ENCODE results near the gene MACF1.
"Not testable (repeated sequence)": the region's sequence is repeated elsewhere in the genome, so short reads cannot be mapped to it uniquely, and the experiment has no call there.

The MACF1 gene, protein sequence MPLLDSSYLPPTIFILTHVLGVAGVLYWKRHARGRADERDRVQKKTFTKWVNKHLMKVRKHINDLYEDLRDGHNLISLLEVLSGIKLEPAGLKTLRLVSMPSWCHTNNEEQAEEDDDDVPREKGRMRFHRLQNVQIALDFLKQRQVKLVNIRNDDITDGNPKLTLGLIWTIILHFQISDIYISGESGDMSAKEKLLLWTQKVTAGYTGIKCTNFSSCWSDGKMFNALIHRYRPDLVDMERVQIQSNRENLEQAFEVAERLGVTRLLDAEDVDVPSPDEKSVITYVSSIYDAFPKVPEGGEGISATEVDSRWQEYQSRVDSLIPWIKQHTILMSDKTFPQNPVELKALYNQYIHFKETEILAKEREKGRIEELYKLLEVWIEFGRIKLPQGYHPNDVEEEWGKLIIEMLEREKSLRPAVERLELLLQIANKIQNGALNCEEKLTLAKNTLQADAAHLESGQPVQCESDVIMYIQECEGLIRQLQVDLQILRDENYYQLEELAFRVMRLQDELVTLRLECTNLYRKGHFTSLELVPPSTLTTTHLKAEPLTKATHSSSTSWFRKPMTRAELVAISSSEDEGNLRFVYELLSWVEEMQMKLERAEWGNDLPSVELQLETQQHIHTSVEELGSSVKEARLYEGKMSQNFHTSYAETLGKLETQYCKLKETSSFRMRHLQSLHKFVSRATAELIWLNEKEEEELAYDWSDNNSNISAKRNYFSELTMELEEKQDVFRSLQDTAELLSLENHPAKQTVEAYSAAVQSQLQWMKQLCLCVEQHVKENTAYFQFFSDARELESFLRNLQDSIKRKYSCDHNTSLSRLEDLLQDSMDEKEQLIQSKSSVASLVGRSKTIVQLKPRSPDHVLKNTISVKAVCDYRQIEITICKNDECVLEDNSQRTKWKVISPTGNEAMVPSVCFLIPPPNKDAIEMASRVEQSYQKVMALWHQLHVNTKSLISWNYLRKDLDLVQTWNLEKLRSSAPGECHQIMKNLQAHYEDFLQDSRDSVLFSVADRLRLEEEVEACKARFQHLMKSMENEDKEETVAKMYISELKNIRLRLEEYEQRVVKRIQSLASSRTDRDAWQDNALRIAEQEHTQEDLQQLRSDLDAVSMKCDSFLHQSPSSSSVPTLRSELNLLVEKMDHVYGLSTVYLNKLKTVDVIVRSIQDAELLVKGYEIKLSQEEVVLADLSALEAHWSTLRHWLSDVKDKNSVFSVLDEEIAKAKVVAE (N-terminal part only)

DNA sequence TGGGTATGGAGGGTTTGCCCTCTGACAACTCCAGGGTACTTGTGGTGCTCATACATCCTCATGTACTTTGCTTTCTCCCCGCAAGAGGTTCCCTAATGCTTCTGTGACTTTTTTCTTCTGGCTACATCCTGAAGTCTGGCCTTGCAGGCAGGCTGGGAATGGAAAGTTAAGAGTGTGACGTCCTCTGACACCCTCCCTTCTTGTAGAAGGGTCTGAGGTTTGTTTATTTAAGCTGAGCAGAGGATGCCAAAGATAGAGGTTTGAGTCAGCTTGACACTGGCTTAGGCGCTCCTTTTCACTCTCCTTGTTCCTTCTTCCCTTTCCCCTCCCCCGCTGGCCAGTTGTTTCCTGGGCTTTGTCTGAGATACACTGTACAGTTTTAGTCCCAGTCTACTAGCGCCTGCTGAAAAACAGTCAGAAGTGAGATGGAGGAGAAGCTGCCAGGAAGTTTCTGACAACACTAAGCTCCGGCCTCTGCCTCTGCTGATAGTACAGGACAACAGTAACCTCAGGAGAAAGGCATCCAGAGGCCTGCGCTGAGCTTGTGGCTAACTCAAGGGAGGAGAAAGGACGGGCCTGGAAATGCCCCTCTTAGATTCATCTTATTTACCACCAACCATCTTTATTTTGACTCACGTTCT, at the start of gene MACF1:
TSS of gene MACF1 (plus strand) at position 255 of the 641 bp plus-strand sequence. CDS start at position 583, 328 bp downstream.
- DNase-seq: peak in 32 of 56 donors; percentile 14 to 65 (median 30)

DNA sequence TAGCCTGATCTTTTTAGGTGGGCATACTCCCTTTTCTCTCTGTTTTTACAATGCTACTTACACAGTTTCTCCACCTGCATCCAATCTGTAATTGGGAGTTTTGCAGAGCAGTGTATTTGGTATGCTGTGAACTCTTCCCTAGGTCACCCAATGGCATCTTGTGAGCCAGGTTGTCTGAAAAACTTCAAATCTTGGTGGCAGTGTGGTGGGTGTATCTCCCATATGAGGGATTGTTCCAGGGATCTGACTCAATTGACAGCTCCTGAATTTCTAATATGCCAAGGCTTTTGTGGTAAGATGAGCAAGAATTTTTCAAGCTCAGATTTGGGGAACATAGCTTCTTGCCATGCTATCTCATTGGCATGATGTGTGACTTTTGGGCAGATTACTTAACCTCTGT, 47.2 kb upstream of the MACF1 start:
- no peak for DNase-seq

DNA sequence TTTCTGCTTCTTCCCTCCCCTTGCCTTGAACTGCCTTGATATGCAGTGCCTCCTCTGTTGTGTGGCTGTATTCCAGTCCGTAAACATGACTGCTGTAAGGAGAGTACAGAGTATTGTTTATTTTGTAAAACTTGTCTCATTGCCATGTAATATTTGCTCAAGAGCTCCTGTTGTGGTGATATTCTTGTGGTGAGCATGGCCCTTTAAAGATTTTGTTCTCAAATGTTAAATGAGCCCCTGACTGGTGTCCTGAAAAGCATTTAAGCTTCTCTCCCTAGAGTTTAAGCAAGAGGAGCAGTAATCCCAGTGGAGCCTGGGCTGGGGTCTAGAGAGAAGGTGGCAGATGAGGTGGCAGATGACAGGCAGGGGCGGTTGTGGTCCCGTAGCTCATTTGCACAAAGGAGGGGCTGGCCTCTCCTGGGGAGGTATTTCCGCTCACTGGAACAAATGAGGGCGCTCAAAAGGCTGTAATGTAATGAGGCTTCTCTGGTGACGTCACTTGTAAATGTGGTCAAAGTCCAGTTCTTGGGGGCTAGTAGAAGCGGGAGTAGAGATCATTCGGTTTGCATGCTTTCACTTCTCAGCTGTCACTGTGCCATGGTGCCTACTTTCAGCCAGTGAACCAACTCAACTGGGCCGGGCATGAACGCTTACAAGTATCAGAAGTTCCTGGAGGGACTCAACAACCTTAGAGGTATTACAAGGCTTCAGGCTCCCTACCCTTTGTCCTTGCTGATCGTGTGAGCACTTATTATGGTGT, 46.0 kb upstream of the MACF1 start:
- peak in 6 of 56 donors; percentile 12 to 49 (median 26) for DNase-seq

DNA sequence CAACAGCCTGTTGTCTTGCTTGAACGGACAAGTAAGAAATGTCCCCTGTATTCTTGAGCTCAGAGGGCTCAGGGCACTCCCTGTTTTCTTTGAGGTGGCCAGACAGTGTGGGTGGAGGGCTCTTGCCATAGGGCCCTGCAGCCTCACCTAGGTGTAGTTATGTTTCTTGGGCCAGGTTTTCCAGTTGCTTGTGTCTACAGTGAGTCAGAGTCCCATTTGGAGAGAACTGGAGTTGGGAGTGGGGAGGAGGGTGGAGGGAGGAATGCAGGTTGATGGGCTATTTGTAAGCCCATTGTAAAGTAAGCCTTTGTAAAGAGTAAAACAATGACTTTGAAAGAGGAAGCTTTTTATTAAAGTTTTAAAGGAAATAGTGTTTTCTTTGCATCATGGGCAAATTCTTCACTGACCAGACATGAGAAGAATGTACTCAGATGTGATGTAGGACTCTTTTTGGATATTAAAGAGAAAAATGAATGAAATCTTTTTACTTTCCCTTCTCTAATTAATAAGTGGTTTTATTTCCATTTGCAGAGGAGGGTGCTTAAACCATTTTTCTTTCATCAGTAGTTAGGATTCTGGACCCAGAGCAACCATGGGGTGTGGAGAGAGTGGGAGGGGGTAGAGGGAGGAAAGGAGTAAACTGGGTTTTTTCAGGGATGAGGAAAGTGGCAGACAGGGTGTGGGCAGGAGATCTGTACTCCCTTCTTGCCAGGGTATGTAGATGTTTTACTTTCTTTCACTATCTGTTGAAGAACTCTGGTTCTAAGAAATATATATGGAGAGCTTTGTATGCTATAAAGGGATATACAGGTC, 45.1 kb upstream of the MACF1 start:
- DNase-seq: no peak

DNA sequence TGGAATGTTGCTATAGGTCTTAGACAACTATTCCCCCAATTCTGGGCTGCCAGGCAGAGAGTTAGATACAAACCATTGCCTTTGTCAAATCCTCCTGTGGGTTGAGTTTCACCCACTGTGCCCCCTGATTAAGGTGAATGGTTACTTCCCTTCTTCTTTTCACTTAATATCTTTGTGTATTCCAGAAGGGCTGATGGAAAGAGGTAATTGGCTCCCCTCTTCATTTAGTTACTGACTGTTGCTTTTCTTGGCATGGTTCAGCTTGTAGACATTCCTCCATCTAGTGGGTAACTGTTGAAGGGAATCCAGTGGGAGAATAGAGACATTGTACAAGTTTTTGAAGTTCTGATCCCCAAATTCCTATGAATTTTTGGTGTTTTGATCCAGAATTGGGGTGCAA, 43.8 kb upstream of the MACF1 start:
- no peak for DNase-seq

DNA sequence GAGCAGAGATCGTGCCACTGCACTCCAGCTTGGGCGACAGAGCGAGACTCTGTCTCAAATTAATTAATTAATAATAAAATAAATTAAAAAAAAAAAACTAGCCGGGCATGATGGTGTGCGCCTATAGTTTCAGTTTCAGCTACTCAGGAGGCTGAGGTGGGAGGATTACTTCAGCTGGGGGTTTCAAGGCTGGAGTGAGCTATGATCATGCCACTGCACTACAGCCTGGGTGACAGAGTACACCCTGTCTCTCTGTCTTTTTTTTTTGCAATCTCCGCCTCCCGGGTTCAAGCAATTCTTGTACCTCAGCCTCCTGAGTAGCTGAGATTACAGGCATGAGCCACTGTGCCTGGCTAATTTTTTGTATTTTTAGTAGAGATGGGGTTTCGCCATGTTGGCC, 42.7 kb upstream of the MACF1 start:
- not testable (repeated sequence) for DNase-seq

DNA sequence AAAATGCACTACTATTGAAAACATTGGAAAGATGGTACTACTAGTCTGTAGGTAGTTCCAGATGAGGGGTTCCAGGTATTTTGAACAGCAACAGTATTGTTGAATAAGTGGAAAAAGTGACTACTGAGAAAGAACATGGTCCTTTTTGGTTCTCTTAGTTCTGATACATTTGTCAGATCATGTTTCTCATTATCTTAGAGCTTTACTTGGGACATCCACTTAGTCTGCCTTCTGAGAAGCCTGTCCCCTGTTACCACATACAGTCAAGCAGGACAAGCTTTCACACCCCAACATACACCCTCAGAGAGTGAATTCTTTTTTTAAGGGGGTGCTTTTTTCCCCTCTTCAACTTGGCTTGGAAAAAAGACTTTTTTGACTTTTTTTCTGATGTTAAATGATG, 41.0 kb upstream of the MACF1 start:
- no peak for DNase-seq

DNA sequence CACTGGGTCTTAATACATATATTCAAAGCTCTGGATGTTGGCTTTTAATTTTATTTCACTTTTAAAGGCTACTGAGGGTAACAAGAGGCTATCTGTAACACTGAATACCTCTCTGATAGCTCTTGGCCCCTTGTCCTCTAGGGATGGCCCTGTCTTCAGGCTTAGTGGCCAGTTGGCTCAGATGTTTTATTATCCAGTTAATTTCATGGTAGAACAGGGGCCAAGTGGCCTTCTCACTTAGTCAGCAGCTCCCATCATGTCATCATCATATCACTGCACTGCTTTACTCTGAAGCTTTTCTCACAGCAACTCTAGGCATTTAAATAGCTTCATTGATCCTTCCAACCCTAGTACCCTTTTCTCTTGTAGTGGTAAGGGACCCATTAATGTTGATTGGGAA, 40.2 kb upstream of the MACF1 start:
- DNase-seq: no peak

DNA sequence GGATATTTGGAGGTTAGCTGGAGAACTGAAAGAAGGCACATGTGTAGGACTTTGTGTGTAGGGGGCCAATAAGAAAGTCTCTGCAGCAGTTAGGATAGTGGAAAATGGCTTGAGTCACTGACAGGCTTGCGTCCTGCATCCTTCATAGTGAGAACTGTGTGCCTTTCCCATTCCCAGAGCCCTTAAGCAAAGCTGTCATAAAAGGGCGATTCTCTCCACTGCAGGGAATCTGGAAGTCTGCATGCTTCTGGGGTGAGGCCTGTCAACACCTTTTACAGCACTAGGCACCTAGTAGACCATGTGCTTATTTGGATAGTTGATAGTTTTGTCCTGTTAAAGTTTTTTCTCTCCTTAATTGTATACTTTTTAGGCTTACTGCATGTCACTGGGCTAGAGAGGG, 39.4 kb upstream of the MACF1 start:
- no peak for DNase-seq

DNA sequence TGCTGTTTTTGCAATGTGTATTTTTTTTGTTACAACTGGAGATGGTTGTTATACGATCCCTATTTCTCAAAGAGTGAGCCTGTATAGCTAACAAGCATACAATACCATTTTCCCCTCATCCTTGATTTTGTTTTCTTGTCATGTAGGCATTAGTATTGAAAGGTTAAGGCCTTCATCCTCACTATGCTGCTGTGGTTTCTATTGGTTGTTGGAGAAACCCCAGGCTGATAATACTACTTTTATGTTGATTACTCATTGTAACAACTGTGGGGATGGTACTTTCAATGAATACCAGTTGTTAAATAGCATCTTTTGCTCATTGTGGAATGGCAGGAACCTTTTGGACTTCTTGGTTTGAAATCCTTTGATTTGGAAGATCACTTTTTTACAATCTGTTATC, 39.0 kb upstream of the MACF1 start:
- DNase-seq: no peak

DNA sequence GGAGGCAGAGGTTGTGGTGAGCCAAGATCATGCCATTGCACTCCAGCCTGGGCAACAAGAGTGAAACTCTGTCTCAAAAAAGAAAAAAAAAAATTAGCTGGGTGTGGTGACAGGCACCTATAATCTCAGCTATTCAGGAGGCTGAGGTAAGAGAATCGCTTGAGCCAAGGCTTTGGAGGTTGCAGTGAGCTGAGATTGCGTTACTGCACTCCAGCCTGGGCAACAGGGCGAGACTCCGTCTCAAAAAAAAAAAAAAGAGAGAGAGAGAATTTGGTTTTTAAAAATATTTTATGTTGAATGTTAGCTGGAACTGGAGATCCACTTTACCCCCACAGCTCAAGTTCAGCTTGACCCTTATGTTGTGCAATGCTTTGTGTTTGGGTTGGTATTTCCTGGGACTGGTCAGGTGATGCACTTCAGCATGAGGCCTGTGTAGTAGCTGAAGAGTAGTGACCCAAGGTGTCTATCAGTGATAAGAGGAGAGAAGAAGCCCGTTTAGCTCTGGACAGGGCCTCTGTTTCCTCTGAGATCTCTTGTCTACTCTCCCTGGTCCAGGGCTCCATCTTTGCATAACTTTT, 36.8 kb upstream of the MACF1 start:
- DNase-seq: no peak

DNA sequence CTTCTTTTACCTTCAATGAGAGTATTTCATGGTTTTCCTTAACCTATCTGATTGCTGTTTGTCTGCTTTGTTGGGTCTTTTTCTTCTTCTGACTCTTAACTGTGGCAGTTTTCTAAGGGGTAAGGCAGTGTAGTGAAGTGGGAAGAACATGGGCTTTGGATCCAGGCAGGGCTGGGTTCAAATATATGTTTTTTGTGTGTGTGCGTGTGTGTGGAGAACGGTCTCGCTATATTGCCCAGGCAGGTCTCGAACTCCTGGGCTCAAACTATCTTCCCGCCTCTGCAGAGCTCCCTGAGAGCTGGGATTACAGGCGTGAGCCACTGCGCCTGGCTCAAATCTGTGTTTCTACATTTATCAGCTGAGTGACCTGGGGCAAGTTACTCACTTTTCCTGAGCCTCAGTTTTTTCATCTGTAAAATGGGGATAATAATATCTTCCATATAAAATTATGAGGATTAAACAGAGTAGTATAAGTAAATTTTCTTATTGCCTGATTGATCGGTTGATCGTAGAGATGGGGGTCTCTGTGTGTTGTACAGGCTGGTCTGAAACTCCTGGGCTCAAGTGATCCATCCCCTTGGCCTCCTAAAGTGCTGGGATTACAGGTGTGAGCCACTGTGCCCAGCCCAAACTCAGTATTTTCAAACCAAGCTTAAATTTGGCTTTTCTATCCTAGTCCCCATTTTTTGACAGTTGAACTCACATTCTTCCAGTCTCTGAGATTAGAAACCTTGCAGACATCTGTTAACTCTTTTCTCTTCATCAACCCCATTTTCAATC, 36.0 kb upstream of the MACF1 start:
- DNase-seq: no peak

DNA sequence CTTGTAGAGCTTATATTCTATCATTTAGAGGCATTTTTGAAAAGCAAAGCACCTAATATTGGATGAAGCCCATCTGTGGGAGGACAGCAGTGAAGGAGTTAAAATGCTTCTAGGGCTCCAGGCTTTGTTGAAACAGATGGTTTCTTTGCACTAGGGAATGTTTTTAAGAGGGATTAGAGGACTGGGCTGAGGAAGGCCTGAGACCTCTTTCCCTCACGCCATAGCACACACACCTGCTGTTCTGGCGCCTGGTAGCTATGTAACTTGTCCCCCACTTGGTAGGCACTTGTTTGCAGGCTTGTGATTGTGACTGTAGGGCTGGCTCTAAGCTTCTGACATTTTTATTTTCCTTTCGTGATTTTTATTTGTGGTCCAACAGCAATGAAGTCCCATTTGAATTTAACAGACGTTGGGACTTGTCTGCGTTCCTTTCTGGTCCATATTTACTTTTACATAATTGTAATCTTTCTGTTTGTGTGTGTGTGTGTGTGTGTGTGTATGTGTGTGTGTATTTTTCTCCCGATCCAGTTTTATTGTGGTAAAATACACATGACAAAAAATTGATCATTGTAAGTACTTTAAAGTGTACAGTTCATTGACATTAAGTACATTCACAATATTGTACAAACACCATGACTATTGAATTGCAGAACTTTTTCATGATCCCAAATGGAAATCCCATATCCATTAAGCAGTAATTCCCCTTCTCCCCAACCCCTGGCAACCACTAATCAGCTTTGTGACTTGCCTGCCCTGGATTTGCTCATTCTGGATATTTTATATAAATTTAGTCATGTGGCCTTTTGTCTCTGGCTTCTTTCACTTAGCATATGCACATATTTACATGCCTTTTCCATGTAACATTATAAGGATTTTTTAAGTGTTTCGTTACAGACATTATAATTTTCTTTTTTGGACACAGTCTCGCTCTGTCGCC, 33.5 kb upstream of the MACF1 start:
- no peak for DNase-seq

DNA sequence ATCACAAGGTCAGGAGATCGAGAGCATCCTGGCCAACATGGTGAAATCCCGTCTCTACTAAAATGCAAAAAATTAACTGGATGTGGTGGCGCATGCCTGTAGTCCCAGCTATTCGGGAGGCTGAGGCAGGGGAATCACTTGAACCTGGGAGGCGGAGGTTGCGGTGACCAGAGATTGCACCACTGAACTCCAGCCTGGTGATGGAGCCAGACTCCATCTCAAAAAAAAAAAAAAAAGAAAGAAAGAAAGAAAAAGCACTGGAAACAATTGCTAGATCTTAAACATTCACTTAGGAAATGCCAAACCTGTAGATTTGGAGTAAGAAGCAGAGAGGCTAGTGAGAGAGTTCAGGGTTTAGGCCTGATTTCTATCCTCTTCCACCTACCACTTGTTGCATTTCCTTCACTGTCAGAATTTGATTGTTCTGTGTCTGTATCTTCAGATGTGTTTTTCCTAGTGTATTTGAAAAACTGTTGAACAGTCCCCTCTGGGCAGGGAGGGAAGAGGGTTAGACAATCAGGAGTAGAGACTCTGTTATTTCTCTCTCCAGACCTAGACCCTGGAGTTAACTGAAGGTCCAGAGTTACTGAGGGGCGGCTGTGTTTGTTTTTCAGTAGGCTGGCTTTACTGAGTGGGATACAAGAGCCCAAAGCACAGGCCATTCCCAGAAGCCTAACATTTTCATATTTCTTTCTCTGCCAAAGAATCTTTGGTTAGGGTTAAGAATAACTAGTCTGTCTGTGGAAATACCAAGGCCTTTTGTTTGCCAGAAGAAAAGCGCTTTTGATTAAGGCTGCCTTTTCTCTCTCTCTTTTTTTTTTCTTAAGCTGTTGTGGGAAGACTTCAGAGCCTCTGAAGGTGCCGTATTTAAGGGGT, 31.1 kb upstream of the MACF1 start:
- no peak for DNase-seq

DNA sequence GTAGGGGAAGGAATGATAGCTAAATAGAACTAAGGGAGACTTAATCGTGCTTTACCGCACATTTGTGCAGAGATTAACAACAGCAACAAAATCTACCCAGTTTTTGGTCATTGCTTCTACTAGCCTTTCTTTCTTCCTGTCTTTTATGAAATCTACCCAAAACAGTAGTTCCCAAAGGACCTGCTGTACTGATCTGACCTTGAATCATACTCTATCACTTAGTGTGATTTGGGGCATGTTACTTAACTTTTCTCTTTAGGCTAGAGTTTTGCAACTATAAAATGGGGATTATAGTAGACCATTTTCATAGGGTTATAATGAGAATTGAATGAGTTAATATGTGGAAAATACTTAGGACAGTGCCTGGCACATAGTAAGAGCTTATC, 30.5 kb upstream of the MACF1 start:
- DNase-seq: no peak

All from amygdala (tissue), 56 donors.